Peyer's patch (tissue), 4 donors: ENCODE measurements around the gene SOX6. TPM values are rescaled to one million over a fixed set of nuclear protein-coding genes. Genes with fewer than 3 reads are reported as not detected.

Source experiments
- DNase-seq, 3 donors: peaks; one replicate each; pipeline ENCODE4 v3.0.0-alpha.2; 2017 to 2019
- H3K27ac ChIP-seq, 4 donors: fragments of 200-600 bp; sonication (generic); one replicate each; pipeline ENCODE4 v1.5.1; 2016 to 2019
- H3K27me3 ChIP-seq, 2 donors: fragments of 200-600 bp; sonication (generic); one replicate each; pipeline ENCODE4 v1.5.1; 2019
- H3K36me3 ChIP-seq, 3 donors: fragments of 200-600 bp; sonication (generic); one replicate each; pipeline ENCODE4 v1.5.1; 2016 to 2019
- H3K4me1 ChIP-seq, 4 donors: fragments of 200-600 bp; sonication (generic); one replicate each; pipeline ENCODE4 v1.5.1; 2016 to 2019
- H3K4me3 ChIP-seq, 4 donors: fragments of 200-600 bp; sonication (generic); 1 replicate in 3 of 4; 2 replicates in 1 of 4; pipeline ENCODE4 v1.5.1; 2016 to 2019; ENCODE audit warnings: mild to moderate bottlenecking in 1 of 4
- H3K9me3 ChIP-seq, 4 donors: fragments of 200-600 bp; sonication (generic); one replicate each; pipeline ENCODE4 v1.5.1; 2016 to 2019; ENCODE audit warnings: mild to moderate bottlenecking in 1 of 4
- POLR2A ChIP-seq, 2 donors: fragments of 450-650 bp; IDR thresholded peaks; one replicate each; pipeline ENCODE4 v1.5.1; 2017; ENCODE audit warnings: antibody characterized with exemption in 2 of 2, mild to moderate bottlenecking in 2 of 2, moderate library complexity in 2 of 2
- total RNA-seq, 4 donors: library from RNA; depleted of rRNA; stranded (reverse); fragments of >200 nt; gene quantifications; one replicate each; pipeline ENCODE4 v1.1.0, GENCODE V29; 2016
- TF ChIP-seq, protein P1 (sequence below), 6 experiments: fragments of 450-650 bp in 4 of 6; fragments of 200-600 bp in 2 of 6; sonication (generic) in 1 of 6; IDR thresholded peaks; one replicate each; pipeline ENCODE4 v1.5.1; 2017 to 2019; ENCODE audit warnings: antibody characterized with exemption in 6 of 6, mild to moderate bottlenecking in 3 of 6, moderate library complexity in 1 of 6

The SOX6 gene
- total RNA-seq, 4 donors from 2014 or later = 144 to 205 (median 161) TPM

DNA sequence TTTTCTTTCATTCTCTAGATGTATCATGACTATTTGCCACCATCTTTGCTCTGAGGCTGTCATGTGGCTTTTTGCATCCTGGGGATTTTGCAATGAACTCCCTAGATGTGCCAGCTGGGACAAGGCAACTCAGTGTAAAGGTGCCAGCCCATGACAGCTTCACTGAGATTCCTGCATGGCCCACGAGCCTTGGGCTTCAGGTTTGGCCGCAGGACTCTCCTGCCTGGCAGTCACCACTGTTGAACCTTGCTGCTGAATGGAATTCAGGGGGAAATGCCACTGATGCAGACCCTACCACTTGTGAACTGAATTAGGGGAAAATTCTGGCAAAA lies 385.2 kb downstream of the SOX6 start:
- no peak overlapping the region for H3K4me3 ChIP-seq
- H3K4me1 ChIP-seq = peaks cover 0 to 20% (median 2%) of the 10 kb centered on the region in 4 donors
- no peaks in the 10 kb centered on the region for H3K36me3 ChIP-seq
- TF ChIP-seq, protein P1, sequence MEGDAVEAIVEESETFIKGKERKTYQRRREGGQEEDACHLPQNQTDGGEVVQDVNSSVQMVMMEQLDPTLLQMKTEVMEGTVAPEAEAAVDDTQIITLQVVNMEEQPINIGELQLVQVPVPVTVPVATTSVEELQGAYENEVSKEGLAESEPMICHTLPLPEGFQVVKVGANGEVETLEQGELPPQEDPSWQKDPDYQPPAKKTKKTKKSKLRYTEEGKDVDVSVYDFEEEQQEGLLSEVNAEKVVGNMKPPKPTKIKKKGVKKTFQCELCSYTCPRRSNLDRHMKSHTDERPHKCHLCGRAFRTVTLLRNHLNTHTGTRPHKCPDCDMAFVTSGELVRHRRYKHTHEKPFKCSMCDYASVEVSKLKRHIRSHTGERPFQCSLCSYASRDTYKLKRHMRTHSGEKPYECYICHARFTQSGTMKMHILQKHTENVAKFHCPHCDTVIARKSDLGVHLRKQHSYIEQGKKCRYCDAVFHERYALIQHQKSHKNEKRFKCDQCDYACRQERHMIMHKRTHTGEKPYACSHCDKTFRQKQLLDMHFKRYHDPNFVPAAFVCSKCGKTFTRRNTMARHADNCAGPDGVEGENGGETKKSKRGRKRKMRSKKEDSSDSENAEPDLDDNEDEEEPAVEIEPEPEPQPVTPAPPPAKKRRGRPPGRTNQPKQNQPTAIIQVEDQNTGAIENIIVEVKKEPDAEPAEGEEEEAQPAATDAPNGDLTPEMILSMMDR (IDR thresholded peaks at IDR 0.05) = no peak
- no peak for TF ChIP-seq POLR2A (IDR thresholded peaks at IDR 0.05)
- no peaks in the 10 kb centered on the region for H3K27me3 ChIP-seq
- H3K9me3 ChIP-seq = no peaks in the 10 kb centered on the region
- no peak for DNase-seq
- no peak overlapping the region for H3K27ac ChIP-seq

DNA sequence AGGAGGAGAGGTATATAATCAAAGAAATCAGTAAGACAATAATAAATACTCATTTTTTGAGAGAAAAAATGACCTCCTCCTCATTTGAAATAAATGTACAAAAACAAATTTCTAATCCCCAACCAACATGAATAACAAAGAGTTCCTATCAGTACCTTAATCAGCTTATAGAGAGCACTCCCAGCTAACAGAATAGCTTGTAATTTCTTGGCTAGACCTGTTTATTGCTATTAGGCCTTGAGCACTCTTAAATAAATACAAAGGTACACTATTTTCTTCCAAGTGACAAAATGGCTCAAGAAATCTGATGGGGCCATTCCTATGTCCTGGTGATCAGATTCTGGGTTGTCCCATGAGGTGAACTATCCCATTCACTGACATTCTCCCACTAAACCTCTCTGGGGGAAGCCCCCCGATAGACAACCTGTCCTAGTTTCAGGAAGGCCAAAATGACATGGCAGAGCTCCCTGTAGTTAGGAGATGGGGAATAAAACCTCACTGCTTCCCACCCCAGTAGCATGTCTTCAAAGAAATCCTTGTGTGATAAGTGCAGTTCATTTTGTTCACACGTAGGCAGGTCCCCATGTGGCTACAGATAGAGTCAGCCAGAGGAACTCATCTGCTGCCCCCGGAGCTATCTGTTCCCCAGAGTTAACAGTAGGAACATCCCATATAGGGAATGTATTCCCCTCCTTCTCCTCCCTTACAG lies 385.7 kb downstream of the SOX6 start:
- no peaks in the 10 kb centered on the region for H3K27me3 ChIP-seq
- no peaks in the 10 kb centered on the region for H3K36me3 ChIP-seq
- no peak overlapping the region for H3K4me3 ChIP-seq
- DNase-seq = no peak
- H3K9me3 ChIP-seq = no peaks in the 10 kb centered on the region
- TF ChIP-seq, protein P1 (IDR thresholded peaks at IDR 0.05) = no peak
- TF ChIP-seq POLR2A (IDR thresholded peaks at IDR 0.05) = no peak
- peaks cover 0 to 20% (median 2%) of the 10 kb centered on the region in 4 donors for H3K4me1 ChIP-seq
- H3K27ac ChIP-seq = no peak overlapping the region

DNA sequence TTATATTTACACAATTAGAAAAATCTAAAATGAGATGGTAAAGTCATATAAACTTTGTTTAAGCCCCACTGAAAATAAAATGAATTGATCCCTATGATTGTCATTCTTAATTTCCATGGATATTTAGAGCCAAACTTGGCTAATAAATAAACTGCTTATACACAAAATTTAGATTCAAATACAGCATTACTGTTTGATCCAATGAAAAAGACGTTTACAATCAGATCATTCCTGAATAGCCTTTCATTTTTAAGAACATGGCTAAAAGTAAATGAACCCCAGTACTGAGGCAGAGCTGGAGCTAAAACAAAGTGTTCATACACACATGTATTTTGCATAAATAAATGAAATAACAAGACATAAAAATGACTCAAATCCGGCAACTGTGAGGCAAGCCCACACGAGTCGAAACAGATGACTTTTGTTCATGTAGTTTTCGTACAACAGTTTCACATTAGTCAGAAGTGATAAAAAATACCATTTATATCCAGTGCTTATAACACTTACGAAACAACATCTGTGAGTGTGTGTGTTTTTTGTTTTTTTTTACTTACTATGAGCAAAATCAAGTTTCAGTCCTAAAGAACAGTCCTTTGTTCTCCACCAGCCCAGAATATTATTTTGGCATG lies 386.5 kb downstream of the SOX6 start:
- Histone ChIP-seq H3K4me1 (peaks cover 0 to 20% (median 2%) of the 10 kb centered on the region in 4 donors), H3K36me3 (no peaks in the 10 kb centered on the region), H3K4me3 (no peak overlapping the region), H3K9me3 (no peaks in the 10 kb centered on the region), H3K27ac (peak overlapping the region in 2 of 4 donors; percentile 25 to 41), H3K27me3 (no peaks in the 10 kb centered on the region)
- no peak for DNase-seq
- no peak for TF ChIP-seq POLR2A (IDR thresholded peaks at IDR 0.05)
- TF ChIP-seq, protein P1 (IDR thresholded peaks at IDR 0.05) = no peak

DNA sequence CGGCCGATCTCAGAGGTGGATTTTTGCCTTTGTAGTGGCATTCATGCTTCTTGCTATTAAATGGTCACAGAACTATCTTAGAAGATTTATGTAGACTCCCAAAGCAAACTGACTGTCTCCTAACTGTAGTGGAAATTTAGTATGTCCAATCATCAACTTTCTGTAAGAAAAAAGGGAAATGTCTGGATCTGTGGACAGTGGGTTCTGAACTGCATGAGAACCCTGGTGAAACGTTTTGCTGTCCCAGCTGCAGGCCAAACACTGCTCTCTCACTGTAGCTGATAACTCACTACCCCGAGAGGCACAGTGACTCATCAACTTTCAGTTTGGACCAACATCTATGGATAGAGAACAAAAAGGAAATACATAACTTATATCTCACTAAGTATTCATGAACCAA lies 387.1 kb downstream of the SOX6 start:
- H3K36me3 ChIP-seq = no peaks in the 10 kb centered on the region
- H3K27me3 ChIP-seq = no peaks in the 10 kb centered on the region
- no peak for TF ChIP-seq POLR2A (IDR thresholded peaks at IDR 0.05)
- TF ChIP-seq, protein P1 (IDR thresholded peaks at IDR 0.05) = no peak
- H3K4me1 ChIP-seq = peaks cover 0 to 20% (median 2%) of the 10 kb centered on the region in 4 donors
- H3K27ac ChIP-seq = peak overlapping the region in 2 of 4 donors; percentile 25 to 41
- H3K4me3 ChIP-seq = no peak overlapping the region
- H3K9me3 ChIP-seq = no peaks in the 10 kb centered on the region
- DNase-seq = peak in 1 of 3 donors; percentile 58

DNA sequence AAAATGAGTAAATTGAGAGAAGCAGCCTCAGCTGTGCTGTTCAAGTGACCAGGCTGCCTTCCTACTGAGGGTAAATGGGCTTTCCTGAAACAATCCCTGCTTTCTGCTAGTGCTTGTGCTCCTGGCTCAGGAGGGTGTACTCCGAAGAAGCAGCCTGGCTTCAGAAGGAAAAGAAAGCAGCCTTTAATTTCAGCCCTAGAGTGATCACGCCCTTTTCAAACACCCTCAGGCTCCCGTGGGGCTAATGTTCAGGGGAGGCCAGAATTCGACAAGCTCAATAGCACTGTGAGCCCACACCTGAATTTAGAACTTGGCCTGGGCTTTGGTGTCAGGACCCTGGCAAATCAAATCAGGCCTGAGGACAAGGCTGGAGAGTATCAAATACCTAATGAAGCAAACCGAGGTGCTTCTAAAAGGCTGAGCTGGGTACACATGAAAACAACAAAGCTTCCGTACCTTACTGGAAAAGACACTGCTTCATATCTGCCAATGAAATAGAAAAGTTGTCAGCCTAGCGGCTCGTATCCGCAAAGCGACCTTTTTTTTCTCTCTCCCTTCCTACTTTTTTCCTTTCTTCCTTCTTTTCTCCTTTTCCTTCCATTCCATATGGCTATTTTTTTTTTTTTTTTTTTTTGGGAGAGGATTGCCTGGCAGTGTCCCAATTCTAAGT lies 387.8 kb downstream of the SOX6 start:
- Histone ChIP-seq H3K27ac (peak overlapping the region; percentile 13 to 48 (median 39)), H3K4me3 (no peak overlapping the region), H3K36me3 (no peaks in the 10 kb centered on the region), H3K4me1 (peaks cover 0 to 20% (median 2%) of the 10 kb centered on the region in 4 donors), H3K9me3 (no peaks in the 10 kb centered on the region), H3K27me3 (no peaks in the 10 kb centered on the region)
- TF ChIP-seq, protein P1 (IDR thresholded peaks at IDR 0.05) = no peak
- no peak for TF ChIP-seq POLR2A (IDR thresholded peaks at IDR 0.05)
- no peak for DNase-seq
